GM18511 (cell line): ENCODE data around the gene SEC31A.
"Not testable (repeated sequence)": the region's sequence is repeated elsewhere in the genome, so short reads cannot be mapped to it uniquely, and the experiment has no call there.

Experiments
- ATAC-seq: cut with Tn5 transposase; IDR thresholded peaks from one replicate; pipeline ENCODE4 v1.9.1; 2021; ENCODE audit warnings: mild to moderate bottlenecking, moderate library complexity; ENCODE audit not compliant: unreplicated experiment

Gene SEC31A

GRCh38 chr4:82898322-82899243 lies 7.6 kb upstream of the SEC31A start:
- ATAC-seq = no peak

GRCh38 chr4:82896755-82897154 lies 5.8 kb upstream of the SEC31A start:
- no peak for ATAC-seq

- no peak for ATAC-seq
These were observed 3.0 kb upstream of the SEC31A start for GRCh38 chr4:82893942-82894341.

GRCh38 chr4:82892467-82892802 lies 1.5 kb upstream of the SEC31A start:
- ATAC-seq = no peak

GRCh38 chr4:82891707-82892466 lies 934 bp upstream of the SEC31A start:
- ATAC-seq = peak; percentile 2

GRCh38 chr4:82890528-82890900 lies 439 bp downstream of the SEC31A start:
- ATAC-seq = peak; percentile 1

GRCh38 chr4:82889287-82889686 lies 1.7 kb downstream of the SEC31A start:
- ATAC-seq = no peak

GRCh38 chr4:82886147-82886942 lies 4.6 kb downstream of the SEC31A start:
- ATAC-seq = no peak

- ATAC-seq = no peak
These were observed 5.5 kb downstream of the SEC31A start for GRCh38 chr4:82885410-82885809.

GRCh38 chr4:82868572-82868971 lies 22.4 kb downstream of the SEC31A start:
- ATAC-seq = no peak

- no peak for ATAC-seq
These were observed 24.1 kb downstream of the SEC31A start for GRCh38 chr4:82866706-82867385.

GRCh38 chr4:82866033-82866432 lies 24.9 kb downstream of the SEC31A start:
- not testable (repeated sequence) for ATAC-seq

GRCh38 chr4:82865592-82865991 lies 25.4 kb downstream of the SEC31A start:
- no peak for ATAC-seq

GRCh38 chr4:82864336-82864979 lies 26.5 kb downstream of the SEC31A start:
- ATAC-seq = no peak

- ATAC-seq = no peak
These were observed 29.4 kb downstream of the SEC31A start for GRCh38 chr4:82861529-82861928.

- not testable (repeated sequence) for ATAC-seq
These were observed 30.5 kb downstream of the SEC31A start for GRCh38 chr4:82860487-82860886.

GRCh38 chr4:82852751-82853285 lies 38.1 kb downstream of the SEC31A start:
- ATAC-seq = no peak

GRCh38 chr4:82851885-82852750 lies 38.8 kb downstream of the SEC31A start:
- ATAC-seq = no peak

GRCh38 chr4:82851318-82851717 lies 39.6 kb downstream of the SEC31A start:
- no peak for ATAC-seq
